GM21619 (cell line): Measurements from ENCODE around the gene BIN1.

Source experiments
- ATAC-seq: cut with Tn5 transposase; IDR thresholded peaks from one replicate; pipeline ENCODE4 v1.9.1; 2021; ENCODE audit not compliant: unreplicated experiment

The BIN1 gene

DNA sequence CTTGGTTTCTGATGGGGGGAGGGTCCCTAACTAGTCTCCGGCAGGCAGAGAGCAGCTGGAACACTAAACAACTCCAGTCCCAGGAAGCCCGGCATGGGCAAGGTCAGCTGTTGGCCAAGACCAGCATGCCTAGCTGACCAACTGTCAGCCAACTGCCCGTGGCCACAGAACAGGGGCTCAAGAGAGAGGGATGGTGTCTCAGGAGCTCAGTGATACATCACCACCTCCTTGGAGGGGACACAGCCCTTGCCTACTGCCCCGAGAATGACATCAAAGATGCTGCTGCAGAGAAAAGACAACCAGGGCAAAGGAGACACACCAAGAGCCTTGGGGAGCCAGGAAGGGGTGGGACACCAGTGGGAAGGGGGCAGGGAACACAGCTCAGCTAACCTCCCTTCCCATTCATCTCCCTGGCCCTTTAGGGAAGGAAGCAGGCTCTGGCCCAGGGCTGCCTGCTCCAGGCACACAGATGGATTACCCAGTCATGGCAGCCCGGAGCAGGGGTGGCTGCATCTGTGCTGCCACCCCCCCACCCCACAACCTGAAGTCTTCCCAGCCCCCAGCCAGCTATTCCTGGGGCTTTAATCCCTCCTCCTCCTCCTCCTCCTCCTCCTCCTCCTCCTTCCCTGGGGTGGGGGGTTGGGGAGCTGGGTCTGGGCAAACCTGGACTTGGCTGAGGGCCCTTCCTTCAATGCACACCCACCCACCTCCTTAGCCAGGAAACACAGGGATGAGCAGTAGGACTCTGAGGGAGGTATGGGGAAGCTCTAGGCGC, 1.9 kb downstream of the BIN1 start:
- ATAC-seq, result no peak

DNA sequence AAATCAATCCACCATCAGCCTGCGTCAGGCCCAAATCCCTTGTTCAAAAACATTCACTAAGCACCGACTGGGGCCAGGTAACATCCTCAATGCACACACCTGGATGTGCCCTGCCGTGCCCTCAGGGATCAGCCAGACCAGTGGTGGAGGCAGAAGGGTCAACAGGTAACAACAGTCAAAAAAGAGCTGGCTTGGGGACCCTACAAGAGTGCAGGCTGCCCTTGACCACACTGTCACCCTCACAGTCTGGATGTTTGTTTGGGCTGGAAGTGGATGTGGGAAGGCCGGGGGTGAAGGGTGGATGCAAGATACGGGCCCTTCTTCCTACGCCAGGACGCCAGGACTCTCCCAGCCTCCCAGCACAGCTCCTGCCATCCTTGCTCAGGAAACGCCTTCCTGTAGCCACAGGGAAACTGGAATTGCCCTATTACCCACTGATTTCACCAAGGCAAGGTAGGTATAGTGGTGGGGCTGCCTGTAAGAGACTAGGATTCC, 2.7 kb downstream of the BIN1 start:
- ATAC-seq, result no peak

DNA sequence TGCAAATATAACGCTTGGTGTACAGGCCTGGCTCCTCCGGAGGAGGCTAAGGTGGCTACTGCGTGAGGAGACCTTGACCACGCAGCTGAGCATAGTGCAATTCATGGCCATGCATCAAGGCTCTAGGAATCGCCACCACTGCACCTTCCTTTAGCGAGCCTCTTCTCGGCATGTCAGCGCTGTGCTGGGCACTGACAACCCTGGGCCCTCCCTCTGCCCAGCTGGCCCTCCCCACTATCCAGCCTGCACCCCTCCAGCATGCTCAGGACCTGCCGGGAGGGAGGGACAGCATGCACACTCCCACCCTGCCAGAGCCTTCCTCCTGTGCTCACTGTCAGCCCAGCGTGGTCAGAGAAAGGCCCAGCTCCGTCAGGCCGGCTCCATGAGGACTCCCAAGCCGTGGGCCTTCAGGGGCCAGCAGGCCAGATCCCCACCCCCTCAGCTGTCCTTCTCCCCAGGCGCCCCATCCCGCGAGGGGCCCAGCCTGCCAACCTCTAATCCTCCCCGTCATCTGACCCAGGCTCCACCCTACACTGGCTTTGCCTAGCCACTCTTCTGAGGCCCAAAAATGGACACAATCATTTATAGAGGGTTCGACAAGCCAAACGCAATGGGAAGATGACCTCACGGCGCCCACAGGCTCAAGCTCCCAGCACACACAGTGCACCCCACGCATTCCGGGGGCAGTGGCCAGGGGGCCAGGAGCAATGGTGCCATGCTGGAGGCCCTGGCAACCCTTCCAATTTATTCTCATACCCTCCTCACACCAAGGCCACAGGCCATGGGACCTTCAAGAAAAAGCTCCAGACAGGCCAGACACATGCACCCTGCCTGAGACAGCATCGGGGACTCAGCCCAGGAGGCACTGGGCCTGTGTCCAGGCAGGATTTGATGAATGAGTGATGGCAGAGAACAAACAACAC, 3.5 kb downstream of the BIN1 start:
- no peak for ATAC-seq

DNA sequence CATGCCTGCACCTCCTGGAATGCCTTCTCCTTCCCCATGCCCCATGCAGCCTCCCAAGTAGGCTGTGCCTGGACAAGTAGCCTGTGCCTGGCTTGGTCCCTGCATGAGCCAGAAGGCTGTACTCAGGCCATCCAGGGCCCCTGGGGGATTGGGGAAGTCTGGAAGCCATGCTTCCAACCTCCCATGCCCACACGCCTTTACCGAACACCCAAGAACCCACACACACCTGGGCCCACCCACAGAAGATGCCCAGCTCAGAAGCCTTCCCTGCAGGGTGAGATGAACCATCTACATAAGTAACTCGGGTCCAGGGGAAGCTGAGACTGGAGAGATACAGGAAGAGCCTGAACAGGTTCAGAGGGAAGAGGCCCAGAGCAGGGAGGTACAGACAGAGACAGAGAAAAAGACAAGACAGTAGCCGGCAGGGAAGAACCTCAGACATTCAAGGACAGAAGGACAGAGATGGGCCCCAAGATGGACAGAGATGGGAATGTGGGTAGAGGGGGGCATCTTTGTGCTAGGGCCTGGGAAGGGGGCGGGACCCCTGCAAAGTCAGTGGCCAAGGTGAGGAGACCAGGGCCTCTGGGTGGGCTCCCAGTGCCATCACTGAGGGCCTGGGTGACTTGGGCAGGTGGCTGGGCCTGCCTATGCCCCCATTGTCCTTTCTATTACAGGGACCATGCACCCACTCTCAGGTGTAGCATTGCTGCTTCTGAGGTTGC, 4.3 kb downstream of the BIN1 start:
- ATAC-seq, result no peak

DNA sequence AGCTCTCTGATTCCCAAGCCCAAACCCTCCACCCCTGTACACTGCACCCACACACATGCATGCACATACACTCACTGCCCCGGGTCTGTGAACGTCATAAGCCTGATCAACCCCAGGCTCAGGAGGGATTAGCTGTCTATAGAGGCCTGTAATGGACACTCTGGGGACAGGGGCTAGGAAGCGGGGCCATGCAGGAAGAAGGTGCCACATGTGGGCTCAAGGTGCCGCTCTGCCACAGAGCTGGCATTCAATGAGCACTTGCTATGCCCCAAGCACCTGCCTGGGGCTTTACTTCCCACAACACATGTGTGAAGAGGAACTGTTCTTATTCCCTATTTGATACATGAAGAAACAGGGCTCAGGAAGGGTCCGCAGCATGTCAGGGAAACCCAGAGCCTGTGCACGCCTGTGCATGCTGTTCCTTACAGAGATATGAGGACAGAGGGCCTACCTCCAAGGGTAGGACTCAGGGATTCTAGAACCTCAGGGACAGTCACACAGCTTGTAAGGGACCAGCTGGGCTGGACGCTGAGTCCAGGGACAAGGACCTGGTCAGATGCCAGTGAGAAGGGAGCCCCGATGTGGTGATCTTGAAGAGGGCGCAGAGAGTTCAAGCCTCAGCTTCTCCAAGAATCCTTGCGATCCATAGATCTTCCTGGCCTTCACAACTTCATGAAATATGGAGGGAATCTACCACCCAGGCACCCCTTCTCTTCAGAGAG, 5.0 kb downstream of the BIN1 start:
- ATAC-seq, result no peak

DNA sequence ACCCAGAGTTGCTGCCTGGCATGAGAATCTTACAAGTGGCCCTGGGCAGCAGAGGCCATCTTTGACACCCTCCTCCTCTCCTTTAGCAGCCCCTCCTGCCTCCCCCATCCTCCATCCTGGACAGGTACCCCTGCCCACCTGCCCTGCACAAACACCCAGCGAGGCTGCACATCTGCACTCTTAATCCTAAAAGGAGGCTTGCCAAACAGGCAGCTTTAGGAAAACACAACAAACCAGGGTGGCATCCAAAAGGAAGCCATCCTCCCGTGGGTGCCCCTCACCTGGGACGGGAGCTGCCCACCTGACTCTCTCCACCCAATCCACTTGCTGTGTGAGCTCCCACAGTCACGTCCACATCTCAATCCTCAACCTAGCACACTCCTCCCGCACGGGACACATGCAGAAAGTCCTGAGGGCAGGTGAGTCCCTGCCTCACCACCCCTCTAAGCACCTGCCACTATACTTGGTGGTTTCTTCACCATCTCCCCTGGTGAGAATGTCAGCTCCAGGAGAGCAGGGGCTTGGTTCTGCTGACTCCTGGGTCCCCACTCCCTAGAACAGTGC, 5.8 kb downstream of the BIN1 start:
- no peak for ATAC-seq

DNA sequence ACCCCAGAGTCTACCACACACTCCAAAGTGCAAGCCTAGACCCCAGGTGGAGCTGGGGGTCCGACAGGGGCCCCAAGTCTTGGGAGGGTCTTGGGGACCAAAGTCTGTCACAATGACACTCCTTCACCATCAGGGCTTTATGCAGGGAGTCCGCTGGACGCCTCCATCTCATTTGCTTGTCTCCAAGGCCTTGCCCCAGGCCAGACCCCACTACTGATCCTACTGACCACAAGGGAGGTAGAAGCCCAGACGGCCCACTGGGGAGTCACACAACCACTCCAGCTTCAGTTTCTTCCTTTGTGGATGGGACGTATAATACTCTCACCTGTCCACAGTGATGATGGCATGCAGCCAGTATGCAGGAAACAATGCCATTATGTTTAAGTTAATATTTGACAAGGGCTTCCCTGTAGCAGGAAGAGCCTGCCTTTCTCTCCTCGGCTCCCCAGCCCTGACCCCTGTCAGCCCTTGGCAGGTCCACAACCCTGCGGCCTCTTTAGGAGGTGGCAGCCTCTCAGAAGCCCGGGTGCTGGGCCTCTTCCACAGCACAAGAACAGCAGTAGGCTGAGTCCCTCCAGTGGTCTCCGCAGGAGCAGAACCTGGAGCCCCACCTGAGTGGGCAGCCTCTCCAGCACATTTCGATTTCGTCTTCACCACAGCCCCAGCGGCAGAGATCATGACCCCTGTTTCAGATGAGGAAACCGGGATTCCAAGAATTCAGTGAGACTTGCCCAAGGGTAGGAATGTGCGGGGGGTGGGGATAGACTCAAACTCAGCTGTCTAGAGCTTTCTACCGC, 6.5 kb downstream of the BIN1 start:
- ATAC-seq, result no peak

DNA sequence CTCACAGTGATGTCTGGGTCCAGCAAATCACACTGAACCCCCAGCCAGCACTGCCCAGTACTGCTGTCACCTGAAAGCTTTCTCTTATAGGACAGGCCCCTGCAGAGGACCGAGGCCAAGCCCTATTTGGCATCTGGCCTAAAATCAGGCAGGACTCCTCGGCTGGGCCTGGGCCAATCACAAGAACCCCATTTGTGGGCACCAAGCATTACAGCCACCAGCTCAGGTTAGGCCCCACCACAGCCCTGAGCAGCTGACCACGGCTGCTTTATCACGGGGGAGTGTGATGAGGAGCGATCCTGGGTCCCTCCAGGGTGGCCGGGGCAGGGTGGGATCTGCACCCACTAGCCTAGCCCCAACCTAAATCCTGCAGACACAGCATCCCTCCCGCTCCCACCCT, 8.2 kb downstream of the BIN1 start:
- no peak for ATAC-seq

DNA sequence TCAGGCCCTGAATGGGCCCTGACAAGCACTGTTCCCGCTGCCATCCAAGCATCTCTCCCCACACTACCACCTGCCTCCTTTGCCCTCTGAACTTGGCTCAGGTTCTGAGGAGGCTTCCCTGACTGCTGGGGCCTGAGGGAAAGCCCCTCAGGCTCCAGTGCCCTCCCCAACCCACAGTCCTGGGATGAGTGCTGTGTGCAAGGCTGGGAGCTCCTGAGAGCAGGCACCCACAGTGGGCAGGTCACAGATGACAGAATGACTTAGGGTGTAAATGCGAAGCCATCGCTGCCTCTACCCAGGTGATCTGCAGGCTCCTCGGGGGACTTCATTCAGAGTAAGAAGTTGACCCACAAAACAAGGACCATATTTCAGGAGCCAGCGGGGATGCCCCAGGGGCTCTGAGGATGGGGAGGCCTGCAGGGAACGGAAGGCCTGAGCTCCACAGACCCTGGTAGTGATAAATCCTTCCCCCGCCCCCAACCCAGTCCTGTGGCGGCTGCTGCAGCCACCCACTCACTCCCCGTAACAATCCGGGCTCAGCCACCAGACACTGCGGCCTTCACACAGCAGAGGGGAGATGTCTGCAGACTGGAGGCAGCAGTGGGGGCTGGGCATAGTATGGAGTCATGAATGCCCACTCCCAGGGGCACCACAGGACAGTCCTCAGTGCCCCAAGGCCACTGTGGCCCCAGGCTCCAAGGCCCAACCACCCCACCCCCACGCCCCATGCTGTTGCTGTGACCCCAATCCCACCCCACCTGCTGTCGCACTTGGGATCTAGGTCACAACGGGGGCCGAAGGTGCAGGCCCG, 8.9 kb downstream of the BIN1 start:
- ATAC-seq, result no peak

DNA sequence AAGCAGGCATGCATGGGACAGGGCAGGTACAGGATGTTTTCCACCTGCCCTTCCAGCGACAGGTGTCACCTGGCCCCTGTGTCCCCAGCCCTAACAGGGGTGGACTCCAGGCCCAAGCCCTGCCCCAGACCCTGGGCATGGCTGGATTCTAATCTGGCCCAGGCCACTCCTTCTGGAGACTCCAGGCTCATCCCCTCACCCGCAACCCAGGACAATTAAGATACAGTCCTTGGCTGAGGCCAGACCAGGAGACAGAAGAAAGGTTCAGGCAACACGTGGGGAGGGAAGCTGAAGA, 9.5 kb downstream of the BIN1 start:
- ATAC-seq, result no peak

DNA sequence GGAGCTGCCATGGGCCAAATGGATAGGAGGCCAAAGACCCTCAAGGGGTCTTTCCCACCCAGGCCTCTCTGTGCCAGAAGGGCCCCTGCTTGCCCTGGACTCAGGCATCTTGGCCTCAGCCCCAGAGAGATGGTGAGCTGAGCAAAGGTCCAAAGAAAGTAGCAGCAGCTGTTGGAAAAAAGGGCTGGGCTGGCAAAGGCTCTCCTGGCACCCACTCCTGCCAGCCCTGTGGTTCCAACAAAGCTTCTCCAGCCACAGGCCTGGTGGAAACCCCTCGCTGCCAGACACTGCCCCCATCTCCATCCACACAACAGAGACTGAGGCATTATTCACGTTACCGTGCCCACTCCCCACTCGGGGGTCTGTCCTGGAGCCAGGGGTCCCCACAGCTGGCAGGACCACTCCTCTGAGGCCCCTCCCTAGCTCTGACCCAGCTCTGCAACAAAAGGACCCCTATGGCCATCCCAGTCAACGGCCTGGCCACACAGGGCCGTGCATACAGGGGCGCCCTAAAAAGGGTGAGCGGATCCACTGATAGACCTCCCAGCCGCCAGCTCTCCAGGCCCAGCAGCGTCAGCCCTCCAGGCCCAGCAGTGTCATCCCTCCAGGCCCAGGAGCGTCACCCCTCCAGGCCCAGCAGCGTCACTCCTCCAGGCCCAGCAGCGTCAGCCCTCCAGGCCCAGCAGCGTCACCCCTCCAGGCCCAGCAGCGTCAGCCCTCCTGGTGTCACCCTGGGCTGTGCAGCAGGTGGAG, 10.1 kb downstream of the BIN1 start:
- ATAC-seq, result no peak

DNA sequence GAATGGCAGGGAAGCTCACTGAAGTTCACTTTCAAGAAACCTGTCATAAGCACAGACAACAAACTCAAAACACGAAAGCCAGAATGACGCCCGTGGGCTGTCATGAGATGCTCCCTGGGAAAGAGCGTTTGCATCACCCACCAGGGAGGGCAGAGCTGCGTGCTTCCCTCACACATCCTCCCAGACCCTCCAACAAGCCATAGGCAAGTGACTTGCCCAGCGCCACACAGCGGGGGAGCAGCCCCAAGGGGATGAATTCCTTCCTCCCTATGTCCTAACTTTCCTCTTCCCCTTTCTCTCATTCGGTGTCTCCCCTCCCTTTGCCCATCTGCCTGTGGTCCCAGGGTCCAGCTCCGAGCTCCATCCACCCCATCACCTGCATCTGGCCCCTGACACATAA, 10.7 kb downstream of the BIN1 start:
- no peak for ATAC-seq

DNA sequence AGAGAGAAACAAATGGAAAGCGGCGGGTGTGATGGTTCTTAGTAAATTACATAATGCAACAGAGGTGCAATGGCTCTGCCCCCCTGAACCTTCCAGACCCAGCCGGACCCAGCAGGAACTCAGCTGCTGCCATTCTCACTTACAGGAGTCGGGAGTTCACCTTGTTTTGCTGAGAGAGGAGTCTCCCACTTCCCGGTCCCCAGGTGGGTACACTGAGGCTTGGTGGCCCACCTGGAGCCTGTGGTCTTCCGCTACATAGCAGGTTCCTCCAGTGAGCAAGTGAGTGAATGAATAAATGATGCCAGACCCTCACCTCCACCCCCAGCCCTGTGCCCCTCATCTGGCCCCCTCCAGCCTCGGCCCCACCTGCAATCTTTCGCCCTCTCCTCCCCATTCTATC, 11.2 kb downstream of the BIN1 start:
- ATAC-seq, result no peak

DNA sequence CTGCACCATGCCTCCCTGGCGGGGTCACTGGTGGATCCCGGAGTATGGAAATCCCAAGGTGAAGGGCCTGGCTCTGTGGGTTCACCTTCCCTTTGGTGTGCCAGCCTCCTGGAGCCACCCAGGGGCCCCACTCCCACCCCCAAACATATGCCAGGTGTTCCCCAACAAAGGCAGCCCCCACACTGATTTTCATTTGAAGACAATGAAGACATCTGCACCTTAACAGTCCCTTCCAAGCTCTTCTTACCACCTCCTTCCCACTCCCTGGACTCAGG, 11.7 kb downstream of the BIN1 start:
- no peak for ATAC-seq

DNA sequence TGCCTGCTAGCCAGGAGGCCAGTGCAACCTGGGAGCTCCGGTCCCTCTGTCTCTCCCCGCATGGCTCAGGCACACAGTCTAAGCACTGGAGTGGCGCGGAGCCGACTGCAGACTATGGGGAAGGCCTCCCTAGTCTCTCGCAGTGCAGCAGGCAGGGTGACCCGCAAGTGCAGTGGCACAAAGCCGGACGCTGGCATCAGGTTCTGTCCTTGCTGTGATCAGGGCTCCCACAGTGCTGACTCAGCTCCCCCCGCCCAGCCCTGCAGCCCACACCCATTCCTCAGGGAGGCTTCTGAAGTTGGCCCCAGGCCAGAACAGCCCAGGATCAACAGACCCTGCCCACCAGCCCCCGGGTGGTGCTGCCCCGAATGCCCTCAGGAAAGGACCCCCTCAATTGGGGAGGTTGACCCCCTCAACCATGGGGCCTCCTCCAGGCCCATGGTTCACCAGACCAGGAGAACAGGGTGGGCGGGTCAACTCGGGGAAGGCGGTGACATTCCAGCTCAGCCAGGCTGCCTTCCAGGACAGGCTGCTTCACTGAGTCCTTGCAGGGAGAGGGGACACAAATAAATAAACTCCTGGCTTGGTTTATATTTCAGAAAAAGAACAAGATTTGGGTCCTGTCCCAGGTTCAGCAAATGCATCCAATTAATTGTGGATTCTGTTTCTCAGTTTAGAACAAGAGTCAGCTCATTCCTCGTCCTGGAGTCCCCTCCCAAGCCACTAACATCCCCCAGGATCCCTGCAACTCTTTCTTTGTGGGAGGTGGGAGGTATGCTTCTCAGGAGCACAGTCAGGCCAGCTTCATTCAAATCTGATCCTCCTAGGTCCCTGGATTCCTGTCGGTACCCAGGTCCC, 12.2 kb downstream of the BIN1 start:
- no peak for ATAC-seq

DNA sequence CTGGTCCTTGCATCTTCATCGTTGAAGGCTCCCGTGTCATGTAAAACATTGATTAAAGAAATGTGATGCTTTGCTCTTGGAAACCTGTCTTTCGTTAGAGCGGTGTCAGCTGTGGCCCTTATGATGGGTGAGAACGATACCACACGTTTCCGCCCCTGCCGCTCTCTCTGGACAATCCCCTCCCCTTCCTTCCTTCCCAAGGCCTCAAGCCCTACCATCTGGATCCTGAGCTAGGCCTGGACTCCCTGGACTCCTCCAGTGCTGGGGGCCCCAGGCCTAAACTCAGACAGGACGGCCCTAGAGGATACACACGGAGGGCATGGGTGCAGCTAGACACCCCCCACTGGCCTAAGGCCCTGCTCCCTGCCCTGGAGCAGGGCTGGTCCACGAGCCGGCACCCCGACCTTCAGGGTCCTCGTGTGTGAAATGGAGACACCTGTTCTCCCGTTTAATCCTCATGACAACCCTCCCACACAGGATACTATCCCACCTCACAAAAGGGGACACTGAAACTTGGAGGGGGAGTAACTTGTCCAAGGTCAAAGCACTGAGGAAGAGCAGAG, 13.2 kb downstream of the BIN1 start:
- no peak for ATAC-seq

DNA sequence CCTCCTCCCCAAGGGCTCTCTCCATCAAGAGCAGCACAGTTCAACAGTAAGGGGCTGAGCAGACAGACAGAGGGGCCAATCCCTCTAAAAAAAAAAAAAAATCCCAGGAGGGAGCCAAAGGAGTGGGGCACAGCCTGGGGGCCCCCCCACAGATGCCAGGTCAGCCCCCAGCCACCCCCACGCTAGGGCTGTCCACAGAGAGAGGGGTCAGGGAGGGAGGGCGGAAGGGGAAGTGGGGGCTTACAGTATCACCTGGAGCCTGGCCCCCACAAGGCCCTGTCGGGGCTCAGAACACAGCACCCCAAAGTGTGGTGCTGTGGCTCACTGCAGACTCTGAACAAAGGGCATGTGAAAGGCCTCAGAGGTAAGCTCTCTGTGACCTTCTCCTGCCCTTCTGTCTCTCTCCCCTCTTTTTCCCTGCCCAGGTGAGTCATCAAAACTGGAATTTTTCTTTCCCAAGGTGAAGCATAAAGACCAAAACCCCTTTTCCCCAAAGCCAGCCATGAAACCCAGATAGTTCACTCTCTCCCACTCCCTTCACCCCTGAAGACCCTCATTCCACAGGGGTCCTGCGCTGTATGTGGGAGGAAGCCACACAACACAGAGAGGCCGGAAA, 13.9 kb downstream of the BIN1 start:
- no peak for ATAC-seq
